ENCODE measurements around the gene TNC.

DNA sequence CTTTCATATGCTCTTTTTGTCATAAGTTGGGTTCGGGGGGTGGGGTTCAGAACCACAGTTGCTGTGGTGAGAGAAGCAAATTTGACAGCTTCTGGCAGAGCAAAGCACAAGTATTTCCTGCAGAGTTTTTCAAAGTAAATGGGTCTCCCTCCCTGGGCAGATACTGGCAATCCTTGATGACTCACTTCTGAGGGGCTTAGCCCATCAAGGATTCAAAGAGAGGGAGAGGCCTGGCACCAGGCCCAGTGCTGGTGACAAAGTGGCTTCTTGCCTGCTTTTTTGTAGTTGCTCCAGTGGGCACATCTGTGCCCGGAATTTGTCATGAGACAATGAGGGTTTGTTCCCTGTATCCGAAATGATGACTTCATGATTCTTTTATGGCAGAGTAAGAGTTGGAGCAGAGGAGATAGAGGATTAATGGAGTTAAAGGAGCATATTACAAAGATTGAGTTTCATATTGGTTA, 46.6 kb upstream of the TNC start:
- TF ChIP-seq, protein P1, sequence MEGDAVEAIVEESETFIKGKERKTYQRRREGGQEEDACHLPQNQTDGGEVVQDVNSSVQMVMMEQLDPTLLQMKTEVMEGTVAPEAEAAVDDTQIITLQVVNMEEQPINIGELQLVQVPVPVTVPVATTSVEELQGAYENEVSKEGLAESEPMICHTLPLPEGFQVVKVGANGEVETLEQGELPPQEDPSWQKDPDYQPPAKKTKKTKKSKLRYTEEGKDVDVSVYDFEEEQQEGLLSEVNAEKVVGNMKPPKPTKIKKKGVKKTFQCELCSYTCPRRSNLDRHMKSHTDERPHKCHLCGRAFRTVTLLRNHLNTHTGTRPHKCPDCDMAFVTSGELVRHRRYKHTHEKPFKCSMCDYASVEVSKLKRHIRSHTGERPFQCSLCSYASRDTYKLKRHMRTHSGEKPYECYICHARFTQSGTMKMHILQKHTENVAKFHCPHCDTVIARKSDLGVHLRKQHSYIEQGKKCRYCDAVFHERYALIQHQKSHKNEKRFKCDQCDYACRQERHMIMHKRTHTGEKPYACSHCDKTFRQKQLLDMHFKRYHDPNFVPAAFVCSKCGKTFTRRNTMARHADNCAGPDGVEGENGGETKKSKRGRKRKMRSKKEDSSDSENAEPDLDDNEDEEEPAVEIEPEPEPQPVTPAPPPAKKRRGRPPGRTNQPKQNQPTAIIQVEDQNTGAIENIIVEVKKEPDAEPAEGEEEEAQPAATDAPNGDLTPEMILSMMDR (IDR thresholded peaks at IDR 0.05) = no peak
- TF ChIP-seq POLR2A (IDR thresholded peaks at IDR 0.05) (no peak), EP300 (IDR thresholded peaks at IDR 0.05) (no peak)

Data from suprapubic skin (tissue), 3 donors.